H1 (cell line): Measurements from ENCODE around the gene THOC7. TPM values are rescaled to one million over a fixed set of nuclear protein-coding genes. Genes with fewer than 3 reads are reported as not detected.

Experiments used
- MAFK ChIP-seq: IDR thresholded peaks from 2 replicates; pipeline ENCODE4 v1.6.1; 2012; ENCODE audit warnings: low read depth, mild to moderate bottlenecking, improper control_type of control experiment, low read length
- polyA plus RNA-seq, 7 experiments: library from polyadenylated mRNA; depleted of rRNA in 3 of 7; stranded (reverse) in 5 of 7; unstranded in 2 of 7; fragments of >200 nt in 5 of 7; fragments of 200-250 nt in 2 of 7; gene quantifications; 1 replicate in 5 of 7; 2 replicates in 1 of 7; 4 replicates in 1 of 7; pipeline versions ENCODE4 v1.2.1 to v1.2.3, GENCODE V29; 2011 to 2013; ENCODE audit warnings: missing spikeins in 2 of 7, mixed read lengths in 2 of 7
- total RNA-seq: library from RNA; stranded (reverse); fragmentation: NEBNext Ultra II Directional; extraction: Animal tissue kit (Norgen Biotek cat#: 25700); gene quantifications from 2 replicates; pipeline ENCODE4 v1.2.1, GENCODE V29; 2021

The THOC7 gene
- total and polyA plus RNA-seq, 2 of the 8 experiments (the other 6 are each of a cell fraction or from before 2014, with no cell fraction given): 18.7 to 74.0 TPM

- no peak for TF ChIP-seq MAFK
- TF ChIP-seq, all 59 proteins: peak for 11
These were observed at the start of gene THOC7, which contains the start of gene ATXN7 (continued) for GRCh38 chr3:63863150-63864007.
